ENCODE data around the gene PARVB. TPM values are rescaled to one million over a fixed set of nuclear protein-coding genes. Genes with fewer than 3 reads are reported as not detected.

The PARVB gene
- polyA plus RNA-seq, 2 donors = 1.8 to 3.9 TPM

GRCh38 chr22:44098021-44098739, 74.1 kb downstream of the PARVB start:
- peaks cover 3% of the 10 kb centered on the region in 2 donors for H3K36me3 ChIP-seq (ENCODE audit: control insufficient read depth in 2 of 2, insufficient read depth in 2 of 2, low read length in 1 of 2)
- no peaks in the 10 kb centered on the region for H3K9me3 ChIP-seq (ENCODE audit: control insufficient read depth in 2 of 2, insufficient read depth in 1 of 2, low read depth in 1 of 2, low read length in 1 of 2)
- no peak overlapping the region for H3K4me3 ChIP-seq (ENCODE audit: low read depth in 1 of 2, low read length in 2 of 2)
- WGBS, 2 donors = 89% methylated on average over 17 of the region's 17 CpGs
- no peak overlapping the region for H3K27ac ChIP-seq (ENCODE audit: low read depth in 2 of 2, low read length in 1 of 2)
- H3K27me3 ChIP-seq (ENCODE audit: control insufficient read depth in 1 of 2, insufficient read depth in 2 of 2, low read length in 2 of 2) = no peaks in the 10 kb centered on the region
- H3K4me1 ChIP-seq (ENCODE audit: control insufficient read depth in 2 of 2, insufficient read depth in 2 of 2, low read length in 1 of 2) = no peaks in the 10 kb centered on the region

GRCh38 chr22:44098966-44099530, 74.9 kb downstream of the PARVB start:
- Histone ChIP-seq H3K9me3 (ENCODE audit: control insufficient read depth in 2 of 2, insufficient read depth in 1 of 2, low read depth in 1 of 2, low read length in 1 of 2) (no peaks in the 10 kb centered on the region), H3K27ac (ENCODE audit: low read depth in 2 of 2, low read length in 1 of 2) (no peak overlapping the region), H3K36me3 (ENCODE audit: control insufficient read depth in 2 of 2, insufficient read depth in 2 of 2, low read length in 1 of 2) (peaks cover 3% of the 10 kb centered on the region in 2 donors), H3K4me1 (ENCODE audit: control insufficient read depth in 2 of 2, insufficient read depth in 2 of 2, low read length in 1 of 2) (no peaks in the 10 kb centered on the region), H3K27me3 (ENCODE audit: control insufficient read depth in 1 of 2, insufficient read depth in 2 of 2, low read length in 2 of 2) (no peaks in the 10 kb centered on the region), H3K4me3 (ENCODE audit: low read depth in 1 of 2, low read length in 2 of 2) (no peak overlapping the region)
- 82 to 85% methylated on average over 15 of the region's 15 CpGs for WGBS, 2 donors

- no peaks in the 10 kb centered on the region for H3K4me1 ChIP-seq (ENCODE audit: control insufficient read depth in 2 of 2, insufficient read depth in 2 of 2, low read length in 1 of 2)
- H3K27ac ChIP-seq (ENCODE audit: low read depth in 2 of 2, low read length in 1 of 2) = no peak overlapping the region
- H3K27me3 ChIP-seq (ENCODE audit: control insufficient read depth in 1 of 2, insufficient read depth in 2 of 2, low read length in 2 of 2) = no peaks in the 10 kb centered on the region
- peaks cover 3% of the 10 kb centered on the region in 2 donors for H3K36me3 ChIP-seq (ENCODE audit: control insufficient read depth in 2 of 2, insufficient read depth in 2 of 2, low read length in 1 of 2)
- H3K4me3 ChIP-seq (ENCODE audit: low read depth in 1 of 2, low read length in 2 of 2) = no peak overlapping the region
- 86 to 92% methylated on average over 13 of the region's 13 CpGs for WGBS, 2 donors
- H3K9me3 ChIP-seq (ENCODE audit: control insufficient read depth in 2 of 2, insufficient read depth in 1 of 2, low read depth in 1 of 2, low read length in 1 of 2) = no peaks in the 10 kb centered on the region
Measured at GRCh38 chr22:44099696-44100095, 75.6 kb downstream of the PARVB start.

GRCh38 chr22:44100411-44100810, 76.3 kb downstream of the PARVB start:
- Histone ChIP-seq H3K9me3 (ENCODE audit: control insufficient read depth in 2 of 2, insufficient read depth in 1 of 2, low read depth in 1 of 2, low read length in 1 of 2) (no peaks in the 10 kb centered on the region), H3K27ac (ENCODE audit: low read depth in 2 of 2, low read length in 1 of 2) (no peak overlapping the region), H3K27me3 (ENCODE audit: control insufficient read depth in 1 of 2, insufficient read depth in 2 of 2, low read length in 2 of 2) (no peaks in the 10 kb centered on the region), H3K36me3 (ENCODE audit: control insufficient read depth in 2 of 2, insufficient read depth in 2 of 2, low read length in 1 of 2) (peaks cover 3% of the 10 kb centered on the region in 2 donors), H3K4me1 (ENCODE audit: control insufficient read depth in 2 of 2, insufficient read depth in 2 of 2, low read length in 1 of 2) (no peaks in the 10 kb centered on the region), H3K4me3 (ENCODE audit: low read depth in 1 of 2, low read length in 2 of 2) (no peak overlapping the region)
- WGBS, 2 donors = 92 to 94% methylated on average over 13 of the region's 13 CpGs

- Histone ChIP-seq H3K27ac (ENCODE audit: low read depth in 2 of 2, low read length in 1 of 2) (no peak overlapping the region), H3K27me3 (ENCODE audit: control insufficient read depth in 1 of 2, insufficient read depth in 2 of 2, low read length in 2 of 2) (no peaks in the 10 kb centered on the region), H3K4me1 (ENCODE audit: control insufficient read depth in 2 of 2, insufficient read depth in 2 of 2, low read length in 1 of 2) (no peaks in the 10 kb centered on the region), H3K4me3 (ENCODE audit: low read depth in 1 of 2, low read length in 2 of 2) (no peak overlapping the region), H3K36me3 (ENCODE audit: control insufficient read depth in 2 of 2, insufficient read depth in 2 of 2, low read length in 1 of 2) (no peaks in the 10 kb centered on the region), H3K9me3 (ENCODE audit: control insufficient read depth in 2 of 2, insufficient read depth in 1 of 2, low read depth in 1 of 2, low read length in 1 of 2) (no peaks in the 10 kb centered on the region)
- 89 to 96% methylated on average over 4 of the region's 4 CpGs for WGBS, 2 donors
Measured at GRCh38 chr22:44102121-44102520, 78.0 kb downstream of the PARVB start.

- WGBS, 2 donors = 71 to 91% methylated on average over 3 of the region's 3 CpGs
- no peaks in the 10 kb centered on the region for H3K36me3 ChIP-seq (ENCODE audit: control insufficient read depth in 2 of 2, insufficient read depth in 2 of 2, low read length in 1 of 2)
- no peaks in the 10 kb centered on the region for H3K9me3 ChIP-seq (ENCODE audit: control insufficient read depth in 2 of 2, insufficient read depth in 1 of 2, low read depth in 1 of 2, low read length in 1 of 2)
- no peaks in the 10 kb centered on the region for H3K27me3 ChIP-seq (ENCODE audit: control insufficient read depth in 1 of 2, insufficient read depth in 2 of 2, low read length in 2 of 2)
- no peaks in the 10 kb centered on the region for H3K4me1 ChIP-seq (ENCODE audit: control insufficient read depth in 2 of 2, insufficient read depth in 2 of 2, low read length in 1 of 2)
- H3K4me3 ChIP-seq (ENCODE audit: low read depth in 1 of 2, low read length in 2 of 2) = no peak overlapping the region
- no peak overlapping the region for H3K27ac ChIP-seq (ENCODE audit: low read depth in 2 of 2, low read length in 1 of 2)
Measured at GRCh38 chr22:44102856-44103255, 78.8 kb downstream of the PARVB start.

- Histone ChIP-seq H3K27me3 (ENCODE audit: control insufficient read depth in 1 of 2, insufficient read depth in 2 of 2, low read length in 2 of 2) (no peaks in the 10 kb centered on the region), H3K9me3 (ENCODE audit: control insufficient read depth in 2 of 2, insufficient read depth in 1 of 2, low read depth in 1 of 2, low read length in 1 of 2) (no peaks in the 10 kb centered on the region), H3K27ac (ENCODE audit: low read depth in 2 of 2, low read length in 1 of 2) (no peak overlapping the region), H3K4me3 (ENCODE audit: low read depth in 1 of 2, low read length in 2 of 2) (no peak overlapping the region), H3K4me1 (ENCODE audit: control insufficient read depth in 2 of 2, insufficient read depth in 2 of 2, low read length in 1 of 2) (no peaks in the 10 kb centered on the region), H3K36me3 (ENCODE audit: control insufficient read depth in 2 of 2, insufficient read depth in 2 of 2, low read length in 1 of 2) (no peaks in the 10 kb centered on the region)
- 90% methylated on average over 13 of the region's 13 CpGs for WGBS, 2 donors
Measured at GRCh38 chr22:44103735-44104480, 79.8 kb downstream of the PARVB start.

GRCh38 chr22:44107340-44107739, 83.2 kb downstream of the PARVB start:
- H3K27ac ChIP-seq (ENCODE audit: low read depth in 2 of 2, low read length in 1 of 2) = no peak overlapping the region
- no peak overlapping the region for H3K4me3 ChIP-seq (ENCODE audit: low read depth in 1 of 2, low read length in 2 of 2)
- H3K9me3 ChIP-seq (ENCODE audit: control insufficient read depth in 2 of 2, insufficient read depth in 1 of 2, low read depth in 1 of 2, low read length in 1 of 2) = no peaks in the 10 kb centered on the region
- no peaks in the 10 kb centered on the region for H3K27me3 ChIP-seq (ENCODE audit: control insufficient read depth in 1 of 2, insufficient read depth in 2 of 2, low read length in 2 of 2)
- H3K4me1 ChIP-seq (ENCODE audit: control insufficient read depth in 2 of 2, insufficient read depth in 2 of 2, low read length in 1 of 2) = no peaks in the 10 kb centered on the region
- H3K36me3 ChIP-seq (ENCODE audit: control insufficient read depth in 2 of 2, insufficient read depth in 2 of 2, low read length in 1 of 2) = no peaks in the 10 kb centered on the region
- WGBS, 2 donors = 78 to 80% methylated on average over 6 of the region's 6 CpGs

- Histone ChIP-seq H3K36me3 (ENCODE audit: control insufficient read depth in 2 of 2, insufficient read depth in 2 of 2, low read length in 1 of 2) (no peaks in the 10 kb centered on the region), H3K9me3 (ENCODE audit: control insufficient read depth in 2 of 2, insufficient read depth in 1 of 2, low read depth in 1 of 2, low read length in 1 of 2) (no peaks in the 10 kb centered on the region), H3K4me3 (ENCODE audit: low read depth in 1 of 2, low read length in 2 of 2) (no peak overlapping the region)
Measured at GRCh38 chr22:44108076-44108475, 84.0 kb downstream of the PARVB start.

More at GRCh38 chr22:44108076-44108475, 84.0 kb downstream of the PARVB start:
- Histone ChIP-seq H3K27ac (ENCODE audit: low read depth in 2 of 2, low read length in 1 of 2) (no peak overlapping the region), H3K27me3 (ENCODE audit: control insufficient read depth in 1 of 2, insufficient read depth in 2 of 2, low read length in 2 of 2) (no peaks in the 10 kb centered on the region), H3K4me1 (ENCODE audit: control insufficient read depth in 2 of 2, insufficient read depth in 2 of 2, low read length in 1 of 2) (no peaks in the 10 kb centered on the region)
- WGBS, 2 donors = 90 to 93% methylated on average over 2 of the region's 2 CpGs

Measured in esophagus (tissue), 2 donors.